Trophoblast cell (in vitro differentiated cells and primary cell): ENCODE data around the gene NETO1. TPM values are rescaled to one million over a fixed set of nuclear protein-coding genes. Genes with fewer than 3 reads are reported as not detected.

Source experiments
- DNase-seq, 2 donors: peaks; one replicate each; pipeline ENCODE4 v3.0.0-alpha.2; 2016
- H2AFZ ChIP-seq: 2 replicates; pipeline ENCODE4 v1.6.1; 2013; ENCODE audit warnings: low read length, moderate library complexity, mild to moderate bottlenecking; ENCODE audit not compliant: insufficient read depth, poor library complexity
- H2AK5ac ChIP-seq: 2 replicates; pipeline ENCODE4 v1.6.1; 2013; ENCODE audit warnings: mild to moderate bottlenecking, low read length
- H2BK120ac ChIP-seq: 2 replicates; pipeline ENCODE4 v1.6.1; 2013; ENCODE audit warnings: low read length, mild to moderate bottlenecking, moderate library complexity; ENCODE audit not compliant: insufficient read depth, poor library complexity
- H2BK12ac ChIP-seq: 2 replicates; pipeline ENCODE4 v1.6.1; 2013; ENCODE audit warnings: mild to moderate bottlenecking, low read length, moderate library complexity
- H2BK5ac ChIP-seq: 2 replicates; pipeline ENCODE4 v1.6.1; 2013; ENCODE audit warnings: low read length, low read depth, moderate library complexity, mild to moderate bottlenecking; ENCODE audit not compliant: poor library complexity
- H3K14ac ChIP-seq: 2 replicates; pipeline ENCODE4 v1.6.1; 2013; ENCODE audit warnings: mild to moderate bottlenecking, low read length
- H3K18ac ChIP-seq: 2 replicates; pipeline ENCODE4 v1.6.1; 2013; ENCODE audit warnings: mild to moderate bottlenecking, low read length
- H3K23ac ChIP-seq: 2 replicates; pipeline ENCODE4 v1.6.1; 2013; ENCODE audit warnings: low read length
- H3K27ac ChIP-seq: 2 replicates; pipeline ENCODE4 v1.5.1; 2013; ENCODE audit warnings: low read depth, mild to moderate bottlenecking, inconsistent platforms, low read length, moderate library complexity
- H3K27me3 ChIP-seq: 2 replicates; pipeline ENCODE4 v1.6.1; 2013; ENCODE audit warnings: inconsistent platforms, mild to moderate bottlenecking, low read length, moderate library complexity; ENCODE audit not compliant: insufficient read depth
- H3K36me3 ChIP-seq, 2 experiments: 1 replicate in 1 of 2; 2 replicates in 1 of 2; pipeline ENCODE4 v1.6.1; 2013; ENCODE audit warnings: low read length in 2 of 2, mild to moderate bottlenecking in 2 of 2, moderate library complexity in 1 of 2; ENCODE audit not compliant: insufficient read depth in 2 of 2, control insufficient read depth in 1 of 2
- H3K4ac ChIP-seq: 2 replicates; pipeline ENCODE4 v1.6.1; 2013; ENCODE audit warnings: low read depth, mild to moderate bottlenecking, low read length, moderate library complexity
- H3K4me1 ChIP-seq, 2 experiments: 1 replicate in 1 of 2; 2 replicates in 1 of 2; pipeline ENCODE4 v1.6.1; 2013; ENCODE audit warnings: low read length in 2 of 2, mild to moderate bottlenecking in 2 of 2, moderate library complexity in 1 of 2; ENCODE audit not compliant: insufficient read depth in 2 of 2, control insufficient read depth in 1 of 2
- H3K4me2 ChIP-seq: 2 replicates; pipeline ENCODE4 v1.6.1; 2013; ENCODE audit warnings: inconsistent platforms, mild to moderate bottlenecking, low read length, moderate library complexity
- H3K4me3 ChIP-seq: 2 replicates; pipeline ENCODE4 v1.5.1; 2013; ENCODE audit warnings: mild to moderate bottlenecking, low read depth, low read length, inconsistent platforms
- H3K79me1 ChIP-seq: one replicate; pipeline ENCODE4 v1.6.1; 2013; ENCODE audit warnings: low read length
- H3K79me2 ChIP-seq: 2 replicates; pipeline ENCODE4 v1.6.1; 2013; ENCODE audit warnings: low read length, mild to moderate bottlenecking; ENCODE audit not compliant: control insufficient read depth, insufficient read depth, poor library complexity
- H3K9ac ChIP-seq: 2 replicates; pipeline ENCODE4 v1.6.1; 2013; ENCODE audit warnings: mild to moderate bottlenecking, low read length
- H3K9me3 ChIP-seq: 2 replicates; pipeline ENCODE4 v1.6.1; 2013; ENCODE audit warnings: low read depth, mild to moderate bottlenecking, control low read depth, inconsistent platforms, low read length; ENCODE audit not compliant: insufficient read depth
- H4K12ac ChIP-seq: 2 replicates; pipeline ENCODE4 v1.6.1; 2013; ENCODE audit warnings: low read depth, mild to moderate bottlenecking, low read length, moderate library complexity
- H4K8ac ChIP-seq: 2 replicates; pipeline ENCODE4 v1.6.1; 2013; ENCODE audit warnings: low read depth, mild to moderate bottlenecking, low read length, moderate library complexity
- H4K91ac ChIP-seq: one replicate; pipeline ENCODE4 v1.6.1; 2013; ENCODE audit warnings: low read depth, mild to moderate bottlenecking, low read length, moderate library complexity
- WGBS: extraction: QIAGEN DNeasy Blood & Tissue Kit; methylation state at CpG from one replicate; pipeline ENCODE4 v1.1.7; 2013; ENCODE audit warnings: missing lambda C conversion rate; ENCODE audit not compliant: insufficient read length, insufficient coverage; ENCODE audit errors: extremely low coverage; 5-methylcytosine and 5-hydroxymethylcytosine counted together
- polyA plus RNA-seq: library from polyadenylated mRNA; stranded (reverse); fragments of 200-250 nt; gene quantifications from 2 replicates; pipeline ENCODE4 v1.2.3, GENCODE V29; 2013

NETO1 gene
- polyA plus RNA-seq: 0.31 and 0.37 TPM in 2 replicates

- H3K27me3 ChIP-seq: peaks cover 43% of the 10 kb centered on the region
- peaks cover 16 to 22% of the 10 kb centered on the region in 2 experiments for H3K4me1 ChIP-seq
- no peak within 1 kb of the TSS for H3K27ac ChIP-seq
- no peaks in the 10 kb centered on the region for H3K36me3 ChIP-seq
- H3K4ac ChIP-seq: no peak within 1 kb of the TSS
- H2BK120ac ChIP-seq: no peak within 1 kb of the TSS
- H4K91ac ChIP-seq: no peak within 1 kb of the TSS
- no peak within 1 kb of the TSS for H4K8ac ChIP-seq
- peaks cover 2% of the 10 kb centered on the region for H3K9me3 ChIP-seq
- H3K23ac ChIP-seq: no peak within 1 kb of the TSS
- no peak within 1 kb of the TSS for H2BK12ac ChIP-seq
- no CpG with 5 or more reads among the region's 85 CpGs for WGBS
- no peak within 1 kb of the TSS for H3K18ac ChIP-seq
- no peak within 1 kb of the TSS for H2BK5ac ChIP-seq
- no peak within 1 kb of the TSS for H4K12ac ChIP-seq
- H3K9ac ChIP-seq: no peak within 1 kb of the TSS
- H3K79me2 ChIP-seq: no peaks in the 10 kb centered on the region
- no peak within 1 kb of the TSS for H2AK5ac ChIP-seq
- peak within 1 kb of the TSS; percentile 45 for H2AFZ ChIP-seq
- no peaks in the 10 kb centered on the region for H3K79me1 ChIP-seq
- peak within 1 kb of the TSS; percentile 93 for H3K4me2 ChIP-seq
- DNase-seq: no peak
- H3K4me3 ChIP-seq: peak within 1 kb of the TSS; percentile 67
- no peak within 1 kb of the TSS for H3K14ac ChIP-seq
Observed at GRCh38 chr18:72867746-72868584, at the start of gene NETO1. Gene NETO1 (minus strand): TSS chr18:72867987. CDS start chr18:72867291, 696 bp downstream.

GRCh38 chr18:72910045-72910444, 42.3 kb upstream of the NETO1 start:
- Histone ChIP-seq H3K79me2 (no peaks in the 10 kb centered on the region), H3K4me3 (no peak overlapping the region), H2BK12ac (no peak overlapping the region), H3K36me3 (no peaks in the 10 kb centered on the region), H3K14ac (no peak overlapping the region), H4K91ac (no peak overlapping the region), H3K9ac (no peak overlapping the region), H3K4ac (no peak overlapping the region), H2BK120ac (no peak overlapping the region), H3K27me3 (no peaks in the 10 kb centered on the region), H2BK5ac (no peak overlapping the region), H3K27ac (no peak overlapping the region), H2AFZ (no peak overlapping the region), H3K23ac (no peak overlapping the region), H4K12ac (no peak overlapping the region), H3K9me3 (no peaks in the 10 kb centered on the region), H3K4me1 (no peaks in the 10 kb centered on the region), H3K4me2 (no peak overlapping the region), H4K8ac (no peak overlapping the region), H3K18ac (no peak overlapping the region), H3K79me1 (no peaks in the 10 kb centered on the region), H2AK5ac (no peak overlapping the region)
- WGBS: no CpG with 5 or more reads among the region's 5 CpGs
- no peak for DNase-seq

- H4K12ac ChIP-seq: no peak overlapping the region
- H2AK5ac ChIP-seq: no peak overlapping the region
- H2BK5ac ChIP-seq: no peak overlapping the region
- no peak overlapping the region for H3K4ac ChIP-seq
- H3K23ac ChIP-seq: no peak overlapping the region
- no peak overlapping the region for H4K91ac ChIP-seq
- no CpG with 5 or more reads among the region's 2 CpGs for WGBS
- DNase-seq: no peak
- no peaks in the 10 kb centered on the region for H3K36me3 ChIP-seq
- no peak overlapping the region for H3K9ac ChIP-seq
- no peak overlapping the region for H3K4me2 ChIP-seq
- H3K4me3 ChIP-seq: no peak overlapping the region
- no peak overlapping the region for H4K8ac ChIP-seq
- H3K79me2 ChIP-seq: no peaks in the 10 kb centered on the region
- H3K4me1 ChIP-seq: no peaks in the 10 kb centered on the region
- no peak overlapping the region for H3K18ac ChIP-seq
- no peak overlapping the region for H3K27ac ChIP-seq
- H2AFZ ChIP-seq: no peak overlapping the region
- no peaks in the 10 kb centered on the region for H3K27me3 ChIP-seq
- no peak overlapping the region for H2BK120ac ChIP-seq
- no peak overlapping the region for H3K14ac ChIP-seq
- no peak overlapping the region for H2BK12ac ChIP-seq
- no peaks in the 10 kb centered on the region for H3K79me1 ChIP-seq
- H3K9me3 ChIP-seq: no peaks in the 10 kb centered on the region
Observed at GRCh38 chr18:72908181-72908580, 40.4 kb upstream of the NETO1 start.

GRCh38 chr18:72903033-72903432, 35.2 kb upstream of the NETO1 start:
- H3K14ac ChIP-seq: no peak overlapping the region
- H2BK120ac ChIP-seq: no peak overlapping the region

More at GRCh38 chr18:72903033-72903432, 35.2 kb upstream of the NETO1 start:
- Histone ChIP-seq H3K23ac (no peak overlapping the region), H2BK12ac (no peak overlapping the region), H3K27me3 (no peaks in the 10 kb centered on the region), H4K91ac (no peak overlapping the region), H2AK5ac (no peak overlapping the region), H2BK5ac (no peak overlapping the region), H4K8ac (no peak overlapping the region), H3K9me3 (no peaks in the 10 kb centered on the region), H4K12ac (no peak overlapping the region), H3K4ac (no peak overlapping the region), H2AFZ (no peak overlapping the region), H3K18ac (no peak overlapping the region), H3K4me2 (no peak overlapping the region), H3K36me3 (no peaks in the 10 kb centered on the region), H3K79me1 (no peaks in the 10 kb centered on the region), H3K79me2 (no peaks in the 10 kb centered on the region), H3K9ac (no peak overlapping the region), H3K4me3 (no peak overlapping the region), H3K27ac (no peak overlapping the region), H3K4me1 (no peaks in the 10 kb centered on the region)
- WGBS: no CpG with 5 or more reads among the region's 2 CpGs
- DNase-seq: no peak
